GM19372 (cell line): ENCODE data around the gene BRINP2.

Source experiments
- ATAC-seq: cut with Tn5 transposase; IDR thresholded peaks from one replicate; pipeline ENCODE4 v1.9.1; 2021; ENCODE audit warnings: mild to moderate bottlenecking, low read depth, moderate library complexity; ENCODE audit not compliant: unreplicated experiment

Gene BRINP2

GRCh38 chr1:177170756-177171535, at the start of gene BRINP2:
Gene BRINP2, plus strand, starts transcription at chr1:177170958. Its CDS starts 58,919 bp downstream, at chr1:177229877.
- peak; percentile 64 for ATAC-seq

DNA sequence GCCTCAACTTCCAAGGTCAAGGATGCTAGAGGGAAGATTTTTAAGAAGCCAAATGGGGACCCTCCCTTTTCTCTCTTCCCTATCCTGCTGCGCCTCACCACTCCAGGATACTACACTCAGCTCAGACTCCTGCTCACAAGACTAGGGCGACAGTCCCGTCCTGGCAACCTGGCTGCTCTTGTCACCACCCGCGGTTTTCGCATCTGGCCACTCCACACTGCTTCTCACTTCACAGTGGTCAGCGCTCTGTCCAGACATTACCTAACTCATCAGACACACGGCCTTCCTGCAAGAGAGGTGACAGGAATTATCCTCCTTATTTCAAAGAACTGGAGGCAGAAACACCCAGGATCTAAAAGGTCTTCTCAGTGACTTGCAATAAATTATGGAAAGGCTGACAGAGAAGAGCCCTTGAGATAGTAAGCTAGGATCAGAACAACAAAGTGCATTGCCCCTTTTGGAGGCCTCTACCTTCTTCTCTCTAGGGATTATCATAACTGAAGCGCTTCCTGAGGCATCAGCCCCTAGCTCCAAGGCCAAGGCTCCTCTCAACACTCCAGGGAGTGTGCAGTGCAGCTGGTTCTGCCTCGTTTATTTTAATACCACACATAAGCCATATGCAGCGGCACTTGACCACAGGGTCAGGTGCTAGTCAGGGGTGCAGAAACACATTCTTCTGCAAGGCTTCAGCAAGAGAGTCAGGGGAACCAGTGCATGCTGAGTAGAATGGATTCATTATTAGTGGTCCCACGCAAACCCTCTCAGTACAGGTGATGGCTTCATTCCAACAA, 48.1 kb upstream of the BRINP2 start:
- no peak for ATAC-seq

GRCh38 chr1:177124577-177125278, 46.0 kb upstream of the BRINP2 start:
- no peak for ATAC-seq

- no peak for ATAC-seq
Measured at GRCh38 chr1:177126267-177126666, 44.5 kb upstream of the BRINP2 start.

GRCh38 chr1:177128665-177129281, 42.0 kb upstream of the BRINP2 start:
- ATAC-seq = no peak

DNA sequence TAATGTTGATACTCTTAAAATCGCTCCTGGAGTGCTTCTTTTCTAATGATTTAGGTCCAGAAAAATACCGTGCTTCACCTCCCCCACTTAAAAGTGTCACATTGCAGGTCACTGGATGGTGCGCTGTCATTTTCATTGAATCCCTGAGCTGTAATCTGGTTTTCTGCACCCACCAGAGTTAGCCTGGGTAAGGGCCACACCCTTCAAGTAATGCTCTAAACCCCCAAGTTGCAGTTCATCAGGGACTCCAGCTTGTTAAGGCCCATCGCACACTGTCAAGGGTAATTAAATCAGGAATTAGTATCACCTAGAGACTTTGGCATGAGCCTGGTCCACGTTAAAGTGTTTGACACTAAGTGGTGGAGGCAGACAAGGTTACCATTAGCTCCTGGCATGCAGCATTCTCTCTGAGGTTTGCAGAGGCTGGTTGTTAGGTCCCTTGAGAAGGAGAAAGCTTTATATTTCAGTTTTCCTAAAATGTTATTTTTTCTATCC, 40.3 kb upstream of the BRINP2 start:
- no peak for ATAC-seq

DNA sequence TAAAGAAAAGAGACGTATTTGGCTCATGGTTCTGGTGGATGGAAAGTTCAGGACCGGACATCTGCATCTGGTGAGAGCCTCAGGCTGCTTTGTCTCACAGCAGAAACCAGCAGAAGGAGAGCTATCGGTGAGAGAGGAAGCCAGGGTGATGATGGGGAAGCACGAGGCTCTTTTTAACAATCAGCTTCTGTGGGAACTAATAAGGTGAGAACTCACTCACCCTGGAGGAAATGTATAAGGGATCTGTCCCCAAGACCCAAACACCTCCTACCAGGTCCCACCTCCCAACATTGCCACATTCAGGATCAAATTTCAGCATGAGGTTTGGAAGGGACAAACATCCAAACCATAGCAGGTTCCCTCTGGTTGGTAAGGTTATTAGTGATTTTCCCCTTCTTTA, 39.0 kb upstream of the BRINP2 start:
- no peak for ATAC-seq

GRCh38 chr1:177132141-177132540, 38.6 kb upstream of the BRINP2 start:
- no peak for ATAC-seq

DNA sequence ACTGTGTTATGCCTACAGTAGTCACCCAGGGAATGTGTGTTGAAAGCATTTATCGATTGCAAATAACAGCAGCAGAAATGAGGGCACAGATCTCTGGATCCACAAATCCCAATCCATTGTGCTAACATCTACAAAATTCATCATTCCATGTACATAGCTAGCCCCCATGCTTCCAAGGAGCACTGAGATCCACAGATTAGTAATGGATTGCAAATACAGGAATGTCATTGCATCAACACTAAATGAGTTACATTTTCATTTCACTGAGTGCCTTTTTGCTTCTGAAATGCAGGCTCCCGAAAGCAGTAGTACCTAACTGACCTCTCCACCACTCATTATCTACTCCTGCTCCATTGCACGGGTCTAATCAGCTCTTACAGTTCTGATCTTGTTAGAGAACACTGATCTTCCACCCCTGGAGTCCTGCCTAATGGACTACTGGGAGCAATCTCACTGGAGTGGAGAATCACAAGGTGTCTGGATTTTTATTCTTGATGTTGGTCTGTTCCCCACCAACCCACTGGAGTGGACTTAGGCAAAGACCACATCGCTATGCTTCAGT, 36.7 kb upstream of the BRINP2 start:
- ATAC-seq = no peak

DNA sequence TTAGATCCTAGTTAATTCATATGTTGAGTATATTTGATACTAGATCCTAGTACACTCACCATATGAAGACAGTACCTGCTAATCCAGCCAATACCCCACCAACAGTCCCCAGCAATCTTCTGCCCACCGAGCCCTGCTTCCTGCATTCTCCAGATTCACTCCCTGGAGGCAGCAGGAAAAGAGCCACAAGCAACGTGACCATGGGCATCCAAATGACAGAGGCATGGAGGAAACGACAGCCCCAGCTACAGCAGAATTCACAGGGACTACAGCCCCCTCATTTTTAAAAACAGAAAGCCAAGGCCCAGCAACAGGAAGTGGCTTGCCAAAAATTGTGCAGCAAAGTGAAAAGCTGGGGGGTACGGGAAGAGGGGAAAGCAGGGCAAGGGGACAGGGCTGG, 35.5 kb upstream of the BRINP2 start:
- ATAC-seq = no peak

- no peak for ATAC-seq
Measured at GRCh38 chr1:177137814-177138213, 32.9 kb upstream of the BRINP2 start.

- ATAC-seq = no peak
Measured at GRCh38 chr1:177138347-177138746, 32.4 kb upstream of the BRINP2 start.

DNA sequence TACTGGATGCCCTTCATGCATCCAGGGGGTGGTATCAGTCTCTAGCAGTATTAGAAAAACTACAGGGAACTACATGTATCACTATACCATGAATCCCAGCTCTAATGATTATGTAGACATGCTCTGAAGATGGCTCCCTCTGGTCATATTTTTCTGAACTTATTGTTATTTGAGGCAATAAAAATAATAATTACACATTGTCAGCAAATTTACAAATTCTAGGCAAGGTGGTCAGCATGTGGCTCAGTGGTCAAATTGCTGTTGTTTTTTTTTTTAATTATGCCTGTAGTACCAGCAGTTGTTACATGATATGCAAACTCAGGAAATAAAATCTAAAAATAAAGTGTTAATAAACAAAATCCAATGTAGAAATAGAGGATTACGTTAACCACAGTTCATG, 28.7 kb upstream of the BRINP2 start:
- ATAC-seq = no peak

DNA sequence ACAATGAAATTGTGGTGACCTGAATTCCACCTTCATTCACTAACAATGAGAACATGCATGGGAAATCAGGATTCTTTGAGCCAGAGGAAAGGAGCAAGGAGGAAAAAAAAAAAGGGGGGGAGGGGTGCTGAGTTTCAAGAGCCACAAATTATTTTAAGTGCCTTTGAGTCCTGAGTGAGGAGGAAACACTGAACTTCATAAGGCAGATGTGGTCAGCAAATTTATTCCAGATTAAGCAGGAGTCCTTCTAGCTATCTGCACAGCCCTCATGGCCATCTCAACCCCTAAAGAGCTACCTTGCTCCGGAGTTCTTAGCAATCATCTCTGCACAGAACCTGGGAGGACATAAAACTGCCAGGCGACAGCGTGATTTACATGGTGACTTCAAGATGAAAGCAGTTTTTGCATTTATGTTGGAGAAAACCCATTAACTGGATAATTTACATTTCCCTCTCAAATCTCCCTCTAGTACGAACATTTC, 27.9 kb upstream of the BRINP2 start:
- ATAC-seq = no peak

DNA sequence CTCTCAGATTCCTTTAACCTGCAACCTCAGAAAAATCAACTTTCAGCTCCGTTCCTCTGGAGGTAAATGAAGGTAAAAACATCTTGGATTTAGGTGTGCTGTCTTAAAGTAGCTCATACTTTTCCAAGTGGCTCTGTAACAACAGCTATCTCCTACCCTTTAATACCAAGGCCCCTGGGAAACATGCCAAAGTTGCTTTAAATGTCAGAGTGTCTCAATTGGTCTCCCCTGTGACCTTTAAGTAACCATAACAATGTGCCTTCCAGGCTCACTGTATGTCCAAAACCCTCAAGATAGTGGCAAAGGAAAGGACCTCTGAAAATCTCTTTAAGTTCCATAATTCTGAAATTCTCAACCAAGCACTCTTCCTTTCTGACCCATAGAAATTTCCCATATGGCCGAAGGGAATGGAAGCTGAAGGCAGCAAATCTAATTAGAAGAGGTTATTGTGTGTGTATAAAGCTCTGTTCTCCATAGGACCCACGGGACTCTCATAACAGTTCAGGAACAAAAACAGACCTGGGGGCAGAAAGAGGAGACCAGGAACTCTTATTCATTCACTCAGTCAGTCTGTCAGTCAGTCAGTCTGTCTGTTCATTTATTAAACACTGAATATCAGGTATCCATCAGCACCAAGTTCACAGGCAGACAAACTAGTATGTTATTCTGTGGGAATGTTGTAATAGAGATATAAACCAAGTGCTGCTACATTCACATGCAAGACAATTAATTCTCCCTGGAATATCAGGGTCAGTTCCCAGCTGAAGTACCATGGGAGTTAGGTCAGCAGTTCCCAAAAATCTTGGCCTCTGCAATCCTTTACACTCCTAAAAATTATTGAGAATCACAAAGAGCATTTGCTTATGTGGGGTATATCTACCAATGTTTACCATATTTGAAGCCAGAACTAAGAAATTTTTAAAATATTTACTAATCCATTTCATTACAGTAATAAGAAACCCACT, 25.4 kb upstream of the BRINP2 start:
- no peak for ATAC-seq

GRCh38 chr1:177146499-177146898, 24.3 kb upstream of the BRINP2 start:
- ATAC-seq = no peak

- ATAC-seq = no peak
Measured at GRCh38 chr1:177162243-177162642, 8.5 kb upstream of the BRINP2 start.

GRCh38 chr1:177163844-177164379, 6.8 kb upstream of the BRINP2 start:
- no peak for ATAC-seq
